ENCODE measurements around the gene DHRSX.
"Not testable (repeated sequence)": the region's sequence is repeated elsewhere in the genome, so short reads cannot be mapped to it uniquely, and the experiment has no call there.

DHRSX gene

DNA sequence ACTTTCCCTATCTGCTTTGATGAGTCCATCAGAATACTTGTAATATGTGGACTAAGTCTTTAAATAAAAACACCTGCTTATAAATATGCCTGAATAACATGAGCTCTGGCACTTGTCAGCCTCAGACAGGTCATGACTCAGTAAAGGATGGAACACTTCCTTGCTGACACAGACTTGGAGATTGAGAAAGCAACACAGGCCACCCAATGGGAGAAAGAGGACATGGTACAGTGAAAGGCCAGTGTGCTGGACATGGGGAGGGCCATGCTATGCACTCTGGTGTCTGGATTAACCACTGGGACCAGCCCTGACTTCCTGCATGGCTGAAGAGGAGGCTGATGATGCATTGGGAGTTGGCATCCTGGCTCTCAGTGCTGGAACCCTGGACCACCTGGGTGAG is 149.5 kb downstream of the DHRSX start:
- no peak for DNase-seq (ENCODE audit: low read depth)

DNA sequence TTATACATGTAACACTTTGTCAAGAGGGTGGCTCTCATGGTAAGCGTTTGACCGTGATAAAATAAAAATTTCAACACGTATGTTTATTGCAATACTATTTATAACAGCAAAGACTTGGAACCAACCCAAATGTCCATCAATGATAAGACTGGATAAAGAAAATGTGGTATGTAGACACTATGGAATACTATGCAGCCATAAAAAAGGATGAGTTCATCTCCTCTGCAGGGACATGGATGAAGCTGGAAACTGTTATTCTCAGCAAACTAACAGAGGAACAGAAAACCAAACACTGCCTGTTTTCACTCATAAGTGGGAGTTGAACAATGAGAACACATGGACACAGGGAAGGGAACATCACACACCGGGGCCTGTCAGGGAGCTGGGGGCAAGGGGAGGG is 150.1 kb downstream of the DHRSX start:
- not testable (repeated sequence) for DNase-seq (ENCODE audit: low read depth)

DNA sequence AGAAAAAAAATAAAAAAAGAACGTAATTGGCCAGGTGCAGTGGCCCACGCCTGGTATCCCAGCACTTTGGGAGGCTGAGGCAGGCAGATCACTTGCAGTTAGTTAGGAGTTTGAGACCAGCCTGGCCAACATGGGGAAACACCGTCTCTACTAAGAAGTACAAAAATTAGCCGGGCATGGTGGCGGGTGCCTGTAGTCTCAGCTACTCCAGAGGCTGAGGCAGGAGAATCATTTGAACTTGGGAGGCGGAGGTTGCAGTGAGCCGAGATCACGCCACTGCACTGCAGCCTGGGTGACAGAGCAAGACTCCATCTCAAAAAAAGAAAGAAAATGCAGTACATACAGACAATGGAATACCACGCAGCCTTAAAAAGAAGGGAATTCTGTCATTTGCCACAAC is 150.7 kb downstream of the DHRSX start:
- not testable (repeated sequence) for DNase-seq (ENCODE audit: low read depth)

DNA sequence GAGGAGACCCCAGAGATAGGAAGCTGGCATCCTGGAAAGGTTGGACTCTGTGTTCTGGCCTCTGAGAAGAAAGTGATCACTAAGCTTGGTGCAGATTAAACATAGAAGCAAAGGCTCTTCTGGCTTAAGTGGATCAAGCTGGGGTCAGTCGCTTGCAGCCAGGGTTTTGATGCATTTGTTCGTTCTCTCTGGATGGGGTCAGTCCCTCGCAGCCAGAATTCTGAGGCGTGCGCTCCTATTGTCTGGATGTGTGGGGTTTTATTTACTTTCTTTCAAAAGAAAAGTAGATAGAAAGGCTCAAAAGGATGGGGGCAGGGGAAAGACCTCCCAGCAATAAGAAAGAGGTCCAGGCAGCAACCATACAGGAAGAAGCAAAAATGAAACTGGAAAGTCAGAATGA is 152.6 kb downstream of the DHRSX start:
- no peak for DNase-seq (ENCODE audit: low read depth)

GRCh38 chrX:2346158-2346557 is 154.6 kb downstream of the DHRSX start:
- DNase-seq (ENCODE audit: low read depth), result no peak

- DNase-seq (ENCODE audit: low read depth), result no peak
Observed at GRCh38 chrX:2345562-2345961, 155.2 kb downstream of the DHRSX start.

- no peak for DNase-seq (ENCODE audit: low read depth)
Observed at GRCh38 chrX:2343413-2343812, 157.4 kb downstream of the DHRSX start.

DNA sequence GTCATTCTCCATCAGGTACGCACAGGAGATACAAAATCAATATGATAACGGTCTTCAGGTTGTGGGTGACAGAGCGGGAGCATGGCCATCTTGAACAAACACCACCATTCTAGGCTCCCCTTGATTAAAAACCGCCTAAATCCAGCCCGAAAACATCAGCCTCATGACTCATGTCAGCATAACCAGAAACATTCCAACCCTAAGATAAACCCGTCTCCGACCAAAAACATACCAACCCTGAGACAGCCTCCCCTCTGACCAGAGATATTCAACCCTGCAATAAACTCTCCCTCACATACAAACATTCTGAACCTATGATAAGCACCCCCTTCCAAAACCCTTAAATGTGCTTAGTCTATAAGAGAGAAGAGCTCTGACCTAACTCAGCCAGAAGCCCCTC is 157.9 kb downstream of the DHRSX start:
- DNase-seq (ENCODE audit: low read depth), result no peak

DNA sequence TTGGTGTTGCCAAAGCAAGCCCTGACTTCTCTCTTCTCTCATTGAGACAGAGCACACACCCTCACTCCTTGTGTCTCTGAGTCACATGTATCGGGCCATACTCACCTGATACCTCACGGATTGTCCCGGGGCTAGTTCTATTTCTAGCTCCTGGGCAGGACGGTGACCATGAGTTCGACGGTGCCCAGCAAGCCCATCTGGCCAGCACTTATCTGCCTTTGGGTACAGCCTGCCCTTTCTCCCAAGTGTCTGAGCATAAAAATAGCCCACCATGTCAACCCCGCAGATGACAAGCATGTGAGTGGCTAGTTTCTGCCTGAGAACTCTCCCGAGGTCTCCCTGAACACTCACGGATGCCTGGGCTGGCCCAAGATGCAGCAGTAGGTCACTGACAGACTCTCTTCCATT is 158.5 kb downstream of the DHRSX start:
- no peak for DNase-seq (ENCODE audit: low read depth)

GRCh38 chrX:2340991-2341390 is 159.8 kb downstream of the DHRSX start:
- no peak for DNase-seq (ENCODE audit: low read depth)

GRCh38 chrX:2336181-2336580 is 164.6 kb downstream of the DHRSX start:
- no peak for DNase-seq (ENCODE audit: low read depth)

DNA sequence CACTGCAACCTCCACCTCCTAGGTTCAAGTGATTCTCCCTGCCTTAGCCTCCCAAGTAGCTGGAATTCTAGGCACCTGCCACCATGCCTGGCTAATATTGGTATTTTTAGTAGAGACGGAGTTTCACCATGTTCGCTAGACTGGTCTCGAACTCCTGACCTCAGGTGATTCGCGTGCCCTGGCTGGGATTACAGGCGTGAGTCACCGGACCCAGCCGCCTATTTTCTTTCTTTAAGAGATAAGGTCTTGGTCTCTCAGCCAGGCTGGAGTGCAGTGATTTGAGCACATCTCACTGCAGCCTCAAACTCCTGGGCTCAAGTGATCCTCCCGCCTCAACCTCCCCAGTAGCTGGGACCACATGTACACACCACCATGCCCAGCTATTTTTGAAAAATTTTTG is 166.5 kb downstream of the DHRSX start:
- no peak for DNase-seq (ENCODE audit: low read depth)

DNA sequence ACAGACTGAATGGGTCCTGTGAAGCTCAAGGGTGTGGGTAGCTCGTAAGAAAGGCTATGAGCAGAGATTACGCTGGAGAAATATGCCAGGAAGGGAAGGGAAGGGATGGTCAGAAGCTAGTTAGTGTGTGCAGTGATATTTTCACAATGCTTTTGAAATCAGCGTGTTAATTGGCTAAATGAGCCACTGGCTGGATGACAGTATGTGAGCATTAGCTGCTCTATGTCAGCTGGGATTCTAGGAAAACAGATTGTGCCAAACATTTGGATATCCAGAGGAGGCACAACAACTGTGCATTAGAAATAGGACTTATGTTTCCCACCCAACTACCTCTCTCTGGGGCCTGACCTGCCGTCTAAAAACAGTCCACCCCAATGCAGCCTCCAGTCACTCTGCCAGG is 168.5 kb downstream of the DHRSX start:
- no peak for DNase-seq (ENCODE audit: low read depth)

GRCh38 chrX:2330910-2331309 is 169.9 kb downstream of the DHRSX start:
- no peak for DNase-seq (ENCODE audit: low read depth)

- no peak for DNase-seq (ENCODE audit: low read depth)
Observed at GRCh38 chrX:2330487-2330886, 170.3 kb downstream of the DHRSX start.

GRCh38 chrX:2327423-2327822 is 173.4 kb downstream of the DHRSX start:
- DNase-seq (ENCODE audit: low read depth), result no peak

DNA sequence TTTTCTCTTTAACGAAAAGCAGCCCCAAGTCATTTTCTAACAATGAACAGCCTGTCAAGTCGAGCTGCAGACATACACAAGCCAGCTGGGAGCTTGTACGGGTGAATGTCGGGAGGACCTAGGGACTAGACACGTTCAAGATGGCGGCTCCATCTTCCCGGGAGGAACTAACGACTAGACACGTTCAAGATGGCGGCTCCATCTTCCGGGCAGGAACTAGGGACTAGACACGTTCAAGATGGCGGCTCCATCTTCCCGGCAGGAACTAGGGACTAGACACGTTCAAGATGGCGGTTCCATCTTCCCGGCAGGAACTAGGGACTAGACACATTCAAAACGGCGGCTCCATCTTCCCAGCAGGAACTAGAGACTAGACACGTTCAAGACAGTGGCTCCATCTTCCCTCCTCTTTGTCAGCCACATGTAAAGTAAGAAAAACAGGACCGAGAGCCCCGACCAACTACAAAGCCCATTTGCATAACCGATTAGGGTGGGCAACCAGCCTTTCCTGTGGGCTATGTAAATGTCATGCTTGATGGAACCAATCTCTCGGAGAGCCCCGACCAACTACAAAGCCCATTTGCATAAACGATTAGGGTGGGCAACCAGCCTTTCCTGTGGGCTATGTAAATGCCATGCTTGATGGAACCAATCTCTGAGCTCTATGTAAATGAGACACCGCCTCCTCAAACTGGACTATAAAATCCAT is 175.5 kb downstream of the DHRSX start:
- no peak for DNase-seq (ENCODE audit: low read depth)

DNA sequence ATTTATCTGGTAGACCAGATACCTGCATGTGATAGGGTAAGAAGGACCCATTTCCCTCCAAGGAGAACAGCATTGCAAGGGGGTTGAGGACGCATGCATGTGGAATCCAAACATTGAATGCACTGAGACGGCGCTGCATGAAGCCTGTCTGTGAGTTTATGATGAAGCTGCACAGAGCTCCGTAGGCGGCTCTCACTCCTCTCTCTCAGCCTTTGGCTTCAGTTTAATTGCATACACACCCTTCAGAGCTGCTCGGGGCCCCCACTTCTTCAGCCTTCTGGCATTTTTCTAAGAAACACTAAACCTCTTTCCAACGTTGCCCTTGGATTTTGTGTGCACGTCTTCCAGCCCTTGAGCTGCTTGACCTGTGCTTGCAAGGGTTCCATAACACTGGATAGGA is 176.6 kb downstream of the DHRSX start:
- DNase-seq (ENCODE audit: low read depth), result no peak

GRCh38 chrX:2321411-2321810 is 179.4 kb downstream of the DHRSX start:
- no peak for DNase-seq (ENCODE audit: low read depth)

GRCh38 chrX:2320580-2321327 is 180.0 kb downstream of the DHRSX start:
- no peak for DNase-seq (ENCODE audit: low read depth)

DNA sequence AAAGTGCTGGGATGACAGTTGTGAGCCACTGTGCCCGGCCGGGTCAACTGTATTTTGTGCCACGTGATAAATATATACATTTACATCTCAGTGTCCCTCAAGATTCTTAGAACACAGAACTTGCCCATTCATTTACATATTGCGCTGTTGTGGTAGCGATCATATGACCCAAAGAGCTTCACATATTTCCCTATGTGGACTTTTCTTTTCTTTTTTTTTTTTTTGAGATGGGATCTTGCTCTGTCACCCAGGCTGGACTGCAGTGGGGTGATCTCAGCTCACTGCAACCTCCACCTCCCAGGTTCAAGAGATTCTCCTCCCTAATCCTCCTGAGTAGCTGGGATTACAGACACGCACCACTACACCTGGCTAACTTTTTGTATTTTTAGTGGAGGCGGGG is 180.7 kb downstream of the DHRSX start:
- no peak for DNase-seq (ENCODE audit: low read depth)

DNA sequence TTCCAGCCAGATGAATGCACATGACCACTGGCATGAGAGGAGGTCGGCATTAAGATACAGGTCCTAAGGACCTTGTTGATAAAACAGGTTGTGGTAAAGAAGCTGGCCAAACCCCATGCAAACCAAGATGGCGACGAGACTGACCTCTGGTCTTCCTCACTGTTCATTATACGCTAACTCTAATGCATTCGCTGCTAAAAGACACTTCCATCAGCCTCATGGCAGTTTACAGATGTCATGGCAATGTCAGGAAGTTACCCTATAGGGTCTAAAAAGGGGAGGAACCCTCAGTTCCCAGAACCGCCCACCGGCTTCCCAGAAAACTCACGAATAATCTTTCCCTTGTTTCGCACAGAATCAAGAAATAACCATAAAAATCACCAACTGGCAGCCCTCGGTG is 182.4 kb downstream of the DHRSX start:
- no peak for DNase-seq (ENCODE audit: low read depth)

DNA sequence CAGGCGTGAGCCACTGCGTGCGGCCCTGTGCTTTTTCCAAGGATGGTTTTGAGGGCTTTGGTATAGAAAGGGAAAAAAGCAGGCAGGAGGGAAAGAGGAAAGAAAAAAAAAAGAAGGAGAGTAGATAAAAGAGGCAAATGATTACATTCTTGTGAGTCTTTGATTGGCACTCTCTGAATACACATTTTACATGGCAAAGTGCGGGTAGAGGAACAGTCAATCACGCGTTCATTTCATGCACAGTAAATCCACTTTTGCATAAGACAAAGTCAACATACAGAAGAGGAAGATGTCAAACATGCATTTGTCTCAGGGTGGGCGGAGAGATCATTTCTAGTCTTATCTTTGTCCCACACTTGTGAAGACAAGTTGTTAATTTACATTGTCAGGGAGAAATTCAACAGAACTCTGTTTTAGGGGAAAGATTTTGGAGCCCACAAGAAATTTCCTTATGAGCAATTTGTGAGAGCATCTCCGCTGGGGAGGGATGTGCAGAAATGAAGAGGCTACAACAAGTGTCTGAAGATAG is 183.2 kb downstream of the DHRSX start:
- no peak for DNase-seq (ENCODE audit: low read depth)

DNA sequence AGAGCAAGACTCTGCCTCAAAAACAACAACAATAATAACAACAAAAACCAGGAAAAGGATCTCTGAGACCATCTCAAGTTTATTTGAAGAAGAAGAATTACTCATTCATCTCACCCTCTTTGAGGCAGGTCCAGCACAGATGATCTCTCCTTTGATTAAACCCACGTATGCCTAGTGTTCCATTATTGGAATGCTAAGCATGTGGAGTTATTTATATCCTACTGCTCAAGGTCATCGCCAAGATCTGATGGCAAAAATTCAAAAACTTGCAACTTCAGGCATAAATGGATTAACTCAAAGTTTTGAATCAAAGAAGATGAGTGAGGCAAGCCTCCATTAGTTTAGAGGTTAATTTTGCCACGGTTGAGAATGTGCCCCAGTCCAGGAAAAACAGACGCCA is 184.2 kb downstream of the DHRSX start:
- DNase-seq (ENCODE audit: low read depth), result no peak
